CD14-positive monocyte (primary cell): ENCODE measurements around the gene MED9. TPM values are rescaled to one million over a fixed set of nuclear protein-coding genes. Genes with fewer than 3 reads are reported as not detected.
A peak's percentile ranks its signal among the peaks of the same experiment; 100 is the strongest.

Experiments
- DNase-seq, 3 donors: peaks; one replicate each; pipeline ENCODE4 v3.0.0-alpha.2; 2011 to 2022
- H2AFZ ChIP-seq: 2 replicates; pipeline ENCODE4 v1.6.0; 2012; ENCODE audit warnings: mild to moderate bottlenecking, low read depth, low read length, inconsistent platforms; ENCODE audit not compliant: insufficient read depth, poor library complexity, severe bottlenecking
- H3K27ac ChIP-seq, 2 donors: 1 replicate in 1 of 2; 2 replicates in 1 of 2; pipeline ENCODE4 v1.5.1; 2012 to 2013; ENCODE audit warnings: low read length in 2 of 2, control low read depth in 1 of 2, inconsistent platforms in 1 of 2, low read depth in 1 of 2, mild to moderate bottlenecking in 1 of 2
- H3K27me3 ChIP-seq, 2 donors: one replicate each; pipeline versions ENCODE4 v1.6.0 to v1.6.1; 2011 to 2013; ENCODE audit warnings: low read length in 2 of 2; ENCODE audit not compliant: control insufficient read depth in 2 of 2, insufficient read depth in 2 of 2
- H3K36me3 ChIP-seq, 2 donors: replicated peaks in 1 of 2; 1 replicate in 1 of 2; 2 replicates in 1 of 2; pipeline versions ENCODE4 v1.5.1 to v1.6.1; 2012 to 2013; ENCODE audit warnings: low read length in 2 of 2, control low read depth in 1 of 2, inconsistent platforms in 1 of 2, mild to moderate bottlenecking in 1 of 2; ENCODE audit not compliant: insufficient read depth in 2 of 2, control insufficient read depth in 1 of 2
- H3K4me1 ChIP-seq, 2 donors: 1 replicate in 1 of 2; 2 replicates in 1 of 2; pipeline versions ENCODE4 v1.5.1 to v1.6.1; 2012 to 2013; ENCODE audit warnings: low read length in 2 of 2, control low read depth in 1 of 2, inconsistent platforms in 1 of 2, mild to moderate bottlenecking in 1 of 2, moderate library complexity in 1 of 2; ENCODE audit not compliant: insufficient read depth in 2 of 2, control insufficient read depth in 1 of 2
- H3K4me2 ChIP-seq: replicated peaks from 2 replicates; pipeline ENCODE3; 2012; ENCODE audit warnings: low read length, moderate library complexity, mild to moderate bottlenecking; ENCODE audit not compliant: poor library complexity, severe bottlenecking; ENCODE audit errors: extremely low read depth
- H3K4me3 ChIP-seq, 3 experiments: fragments of 200-600 bp in 1 of 3; sonication (generic) in 1 of 3; replicated peaks in 1 of 3; 1 replicate in 2 of 3; 2 replicates in 1 of 3; pipeline ENCODE4 v1.5.1; 2011 to 2013; ENCODE audit warnings: low read length in 3 of 3, mild to moderate bottlenecking in 3 of 3, control low read depth in 2 of 3, low read depth in 2 of 3, inconsistent platforms in 1 of 3, moderate library complexity in 1 of 3
- H3K79me2 ChIP-seq: 2 replicates; pipeline ENCODE4 v1.6.0; 2012; ENCODE audit warnings: mild to moderate bottlenecking, control low read depth, inconsistent platforms, low read length, moderate library complexity; ENCODE audit not compliant: insufficient read depth
- H3K9ac ChIP-seq: 2 replicates; pipeline ENCODE4 v1.6.0; 2017; ENCODE audit warnings: low read length, mild to moderate bottlenecking; ENCODE audit not compliant: insufficient read depth, poor library complexity, severe bottlenecking
- H3K9me3 ChIP-seq, 2 donors: replicated peaks in 1 of 2; 1 replicate in 1 of 2; 2 replicates in 1 of 2; pipeline versions ENCODE4 v1.5.1 to v1.6.1; 2012 to 2013; ENCODE audit warnings: low read length in 2 of 2, control low read depth in 1 of 2; ENCODE audit not compliant: control insufficient read depth in 1 of 2, insufficient read depth in 1 of 2
- H4K20me1 ChIP-seq: 2 replicates; pipeline ENCODE4 v1.6.0; 2012; ENCODE audit warnings: mild to moderate bottlenecking, low read length, control low read depth, moderate library complexity; ENCODE audit not compliant: insufficient read depth
- H3K27ac Mint-ChIP-seq, 7 donors: one replicate each; pipeline ENCODE4 v1.8.0; 2020; ENCODE audit warnings: mild to moderate bottlenecking in 7 of 7, mixed read lengths in 7 of 7, moderate library complexity in 6 of 7, inconsistent platforms in 2 of 7
- H3K27me3 Mint-ChIP-seq, 3 donors: one replicate each; pipeline ENCODE4 v1.8.0; 2021 to 2022; ENCODE audit warnings: low read depth in 3 of 3, mild to moderate bottlenecking in 3 of 3, mixed read lengths in 3 of 3, moderate library complexity in 3 of 3, inconsistent platforms in 1 of 3
- H3K36me3 Mint-ChIP-seq, 2 donors: one replicate each; pipeline ENCODE4 v1.8.0; 2020; ENCODE audit warnings: mixed read lengths in 2 of 2, inconsistent platforms in 1 of 2, mild to moderate bottlenecking in 1 of 2
- H3K4me1 Mint-ChIP-seq: one replicate; pipeline ENCODE4 v1.8.0; 2020; ENCODE audit warnings: mild to moderate bottlenecking, mixed read lengths
- H3K4me3 Mint-ChIP-seq, 2 donors: one replicate each; pipeline ENCODE4 v1.8.0; 2020; ENCODE audit warnings: mild to moderate bottlenecking in 2 of 2, mixed read lengths in 2 of 2, moderate library complexity in 1 of 2
- H3K9me3 Mint-ChIP-seq, 7 donors: one replicate each; pipeline ENCODE4 v1.8.0; 2020 to 2022; ENCODE audit warnings: mixed read lengths in 7 of 7, mild to moderate bottlenecking in 6 of 7, moderate library complexity in 6 of 7, inconsistent platforms in 2 of 7
- CTCF ChIP-seq: fragments of 200-600 bp; IDR thresholded peaks from one replicate; pipeline ENCODE4 v1.8.0; 2022; ENCODE audit warnings: antibody characterized with exemption, mild to moderate bottlenecking
- WGBS: methylation state at CpG from one replicate; pipeline ENCODE4 v1.1.5; 2013; ENCODE audit warnings: missing lambda C conversion rate; ENCODE audit not compliant: insufficient coverage; 5-methylcytosine and 5-hydroxymethylcytosine counted together
- intact Hi-C, 2 donors: fragments of 100-400 bp; cut with micrococcal nuclease; formaldehyde crosslinking; loops; one replicate each; pipeline versions ENCODE4 v1.15.0 to v1.15.1; 2023
- polyA plus RNA-seq, 3 donors: library from polyadenylated mRNA; depleted of rRNA in 1 of 3; unstranded in 2 of 3; stranded (reverse) in 1 of 3; fragments of 300-500 nt in 2 of 3; fragments of >200 nt in 1 of 3; fragmentation: Illumina TruSeq in 2 of 3; gene quantifications; 1 replicate in 2 of 3; 2 replicates in 1 of 3; pipeline ENCODE4 v1.2.3, GENCODE V29; 2012 to 2021

MED9 gene
- polyA plus RNA-seq, 3 donors, result 5.6 to 6.9 (median 6.1) TPM

- DNase-seq, result no peak
- Mint-ChIP-seq H3K9me3 (peaks cover 0 to 8% (median 4%) of the 10 kb centered on the region in 7 donors), H3K4me3 (no peak overlapping the region), H3K4me1 (peaks cover 20% of the 10 kb centered on the region), H3K27ac (no peak overlapping the region), H3K36me3 (peaks cover 56 to 61% of the 10 kb centered on the region in 2 donors), H3K27me3 (peaks cover 26 to 34% (median 30%) of the 10 kb centered on the region in 3 donors)
- intact Hi-C loops, result no loop called here
- no peaks in the 10 kb centered on the region for H3K79me2 ChIP-seq
- H3K27me3 ChIP-seq, result peaks cover 6 to 31% of the 10 kb centered on the region in 2 donors
- no peak overlapping the region for H3K9ac ChIP-seq
- no peak overlapping the region for H3K4me3 ChIP-seq
- H3K36me3 ChIP-seq, result peaks cover 32 to 49% of the 10 kb centered on the region in 2 donors
- 95% methylated on average over 9 of the region's 9 CpGs for WGBS
- peaks cover 21 to 30% of the 10 kb centered on the region in 2 donors for H3K4me1 ChIP-seq
- no peak overlapping the region for H2AFZ ChIP-seq
- peaks cover 38% of the 10 kb centered on the region for H4K20me1 ChIP-seq
- TF ChIP-seq CTCF, result no peak
- no peaks in the 10 kb centered on the region for H3K9me3 ChIP-seq
- H3K4me2 ChIP-seq, result no peak overlapping the region
- no peak overlapping the region for H3K27ac ChIP-seq
These were observed 15.8 kb downstream of the MED9 start for GRCh38 chr17:17492571-17492970.

DNA sequence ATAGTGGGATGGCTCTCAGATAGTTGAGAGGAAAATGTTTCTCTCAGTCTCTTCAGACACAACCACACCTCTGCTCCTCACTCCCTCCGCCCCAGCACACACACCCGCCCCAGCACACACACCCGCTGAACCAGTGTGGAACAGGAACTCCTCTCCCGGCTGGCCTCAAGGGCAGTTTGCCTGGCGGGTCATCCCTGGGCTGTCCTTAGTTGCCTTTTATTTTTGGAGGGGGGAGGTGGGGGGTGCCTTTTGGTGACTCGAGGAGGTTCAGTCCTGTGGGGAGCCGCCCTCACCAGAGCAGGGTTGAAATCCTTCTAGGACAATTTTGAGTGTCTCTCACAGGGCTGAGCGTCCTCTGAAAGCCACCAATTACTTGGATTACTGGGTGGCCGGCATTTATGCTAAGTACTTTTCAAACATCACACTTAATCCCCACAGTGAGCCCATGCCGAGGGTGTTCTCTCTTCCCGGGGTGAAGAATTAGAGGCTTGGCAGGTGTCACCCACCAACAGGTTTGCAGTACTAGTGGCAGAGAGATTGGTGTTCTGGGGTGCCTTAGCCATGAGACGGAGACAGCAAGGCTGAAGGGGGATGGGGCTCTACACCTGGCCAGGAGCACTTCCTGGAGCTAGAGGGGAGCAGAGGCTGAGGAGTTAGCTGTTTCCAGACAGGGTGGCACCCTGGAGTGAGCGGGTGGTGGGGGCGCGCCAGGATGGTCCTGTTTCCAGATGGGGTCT is 16.6 kb downstream of the MED9 start:
- no peak overlapping the region for H2AFZ ChIP-seq
- H3K9ac ChIP-seq, result no peak overlapping the region
- peak overlapping the region in 1 of 2 donors; percentile 49 for H3K4me3 Mint-ChIP-seq
- no peaks in the 10 kb centered on the region for H3K79me2 ChIP-seq
- peaks cover 49 to 54% of the 10 kb centered on the region in 2 donors for H3K36me3 Mint-ChIP-seq
- H3K4me1 Mint-ChIP-seq, result peaks cover 20% of the 10 kb centered on the region
- 76% methylated on average over 6 of the region's 15 CpGs for WGBS
- peaks cover 30 to 37% (median 30%) of the 10 kb centered on the region in 3 donors for H3K27me3 Mint-ChIP-seq
- H3K36me3 ChIP-seq, result peaks cover 24 to 40% of the 10 kb centered on the region in 2 donors
- DNase-seq, result no peak
- no peak overlapping the region for H3K27ac Mint-ChIP-seq
- TF ChIP-seq CTCF, result no peak
- intact Hi-C loops, result no loop called here
- no peak overlapping the region for H3K27ac ChIP-seq
- peaks cover 21 to 30% of the 10 kb centered on the region in 2 donors for H3K4me1 ChIP-seq
- H3K27me3 ChIP-seq, result peaks cover 6 to 31% of the 10 kb centered on the region in 2 donors
- no peaks in the 10 kb centered on the region for H3K9me3 ChIP-seq
- no peak overlapping the region for H3K4me2 ChIP-seq
- no peak overlapping the region for H3K4me3 ChIP-seq
- peaks cover 33% of the 10 kb centered on the region for H4K20me1 ChIP-seq
- peaks cover 0 to 8% (median 4%) of the 10 kb centered on the region in 7 donors for H3K9me3 Mint-ChIP-seq
